GM21423 (cell line): ENCODE measurements around the gene MSH2.
A peak's percentile ranks its signal among the peaks of the same experiment; 100 is the strongest.
"Not testable (repeated sequence)": the region's sequence is repeated elsewhere in the genome, so short reads cannot be mapped to it uniquely, and the experiment has no call there.

Experiments
- ATAC-seq: cut with Tn5 transposase; IDR thresholded peaks from one replicate; pipeline ENCODE4 v1.9.1; 2021; ENCODE audit warnings: mild to moderate bottlenecking, moderate library complexity; ENCODE audit not compliant: unreplicated experiment

MSH2 gene

DNA sequence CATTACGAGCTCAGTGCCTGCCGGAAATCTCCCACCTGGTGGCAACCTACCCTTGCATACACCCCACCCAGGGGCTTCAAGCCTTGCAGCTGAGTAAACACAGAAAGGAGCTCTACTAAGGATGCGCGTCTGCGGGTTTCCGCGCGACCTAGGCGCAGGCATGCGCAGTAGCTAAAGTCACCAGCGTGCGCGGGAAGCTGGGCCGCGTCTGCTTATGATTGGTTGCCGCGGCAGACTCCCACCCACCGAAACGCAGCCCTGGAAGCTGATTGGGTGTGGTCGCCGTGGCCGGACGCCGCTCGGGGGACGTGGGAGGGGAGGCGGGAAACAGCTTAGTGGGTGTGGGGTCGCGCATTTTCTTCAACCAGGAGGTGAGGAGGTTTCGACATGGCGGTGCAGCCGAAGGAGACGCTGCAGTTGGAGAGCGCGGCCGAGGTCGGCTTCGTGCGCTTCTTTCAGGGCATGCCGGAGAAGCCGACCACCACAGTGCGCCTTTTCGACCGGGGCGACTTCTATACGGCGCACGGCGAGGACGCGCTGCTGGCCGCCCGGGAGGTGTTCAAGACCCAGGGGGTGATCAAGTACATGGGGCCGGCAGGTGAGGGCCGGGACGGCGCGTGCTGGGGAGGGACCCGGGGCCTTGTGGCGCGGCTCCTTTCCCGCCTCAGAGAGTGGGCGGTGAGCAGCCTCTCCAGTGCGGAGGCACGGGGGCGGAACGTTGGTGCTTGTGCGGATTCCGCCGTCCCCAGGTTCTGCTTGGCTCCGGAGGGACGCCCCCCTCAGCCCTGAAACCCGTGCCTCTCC lies at the start of gene MSH2:
MSH2 (plus strand) TSS at position 352 of the 804 bp plus-strand sequence; CDS start at position 388, 36 bp downstream.
- peak; percentile 95 for ATAC-seq

GRCh38 chr2:47354013-47354847 lies 48.7 kb upstream of the MSH2 start:
- ATAC-seq: no peak

DNA sequence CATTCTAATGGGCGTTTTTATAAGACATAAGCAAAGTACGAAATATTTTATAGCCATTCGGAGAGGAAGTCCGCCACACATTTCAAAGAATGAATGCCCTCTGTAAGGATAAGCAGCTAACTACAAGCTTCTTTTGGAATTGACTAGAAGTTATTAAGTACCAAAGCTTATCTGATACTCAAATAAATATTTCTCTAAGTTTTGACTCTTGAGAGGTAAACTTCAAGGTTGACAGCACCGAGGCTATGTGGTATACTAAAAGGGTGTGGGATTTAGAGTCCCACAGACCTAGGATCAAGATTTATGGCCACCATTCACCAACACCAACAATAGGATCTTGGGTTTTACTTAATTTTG lies 48.1 kb upstream of the MSH2 start:
- ATAC-seq: no peak

GRCh38 chr2:47357483-47357882 lies 45.5 kb upstream of the MSH2 start:
- ATAC-seq: no peak

DNA sequence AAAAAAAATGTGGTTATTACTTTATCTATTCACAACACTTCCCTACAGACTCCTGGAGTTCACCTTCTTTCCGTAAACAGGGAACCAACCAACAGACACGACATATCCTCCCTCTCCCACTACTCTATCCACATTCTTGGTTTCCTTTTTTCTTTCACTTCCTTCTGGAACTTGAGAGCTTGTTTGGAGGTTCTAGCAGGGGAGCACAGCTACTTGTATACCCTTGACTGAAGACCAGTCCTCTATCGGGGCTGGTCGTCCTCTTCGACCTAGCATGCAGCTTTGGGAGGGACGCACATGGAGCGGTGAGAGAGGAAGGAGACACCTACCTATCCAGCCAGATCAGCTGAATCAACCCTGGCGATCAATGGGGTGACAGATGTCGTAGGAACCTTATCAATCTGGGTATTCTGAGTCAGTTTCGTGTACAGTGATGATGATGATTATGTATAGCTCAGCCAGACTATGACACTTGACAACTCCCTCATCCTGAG lies 43.5 kb upstream of the MSH2 start:
- no peak for ATAC-seq

DNA sequence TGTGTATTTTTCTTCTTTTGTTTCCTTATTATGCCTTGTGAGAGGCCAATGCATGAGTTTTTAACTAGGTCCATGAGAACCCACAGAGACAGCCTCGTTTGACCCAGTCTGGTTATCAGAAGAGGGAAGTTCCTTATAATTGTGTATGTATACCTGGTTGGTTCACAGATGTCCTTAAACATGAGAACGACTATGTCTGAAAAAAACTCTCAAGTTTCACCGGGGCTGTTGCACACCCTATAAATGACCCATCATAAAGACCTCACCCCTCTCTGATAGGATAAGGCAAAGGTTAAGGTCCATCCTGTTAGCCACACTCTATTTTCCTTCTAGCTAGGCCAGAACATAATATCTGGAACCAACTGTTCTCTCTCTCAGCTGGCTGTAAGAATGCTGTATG lies 42.7 kb upstream of the MSH2 start:
- ATAC-seq: no peak

DNA sequence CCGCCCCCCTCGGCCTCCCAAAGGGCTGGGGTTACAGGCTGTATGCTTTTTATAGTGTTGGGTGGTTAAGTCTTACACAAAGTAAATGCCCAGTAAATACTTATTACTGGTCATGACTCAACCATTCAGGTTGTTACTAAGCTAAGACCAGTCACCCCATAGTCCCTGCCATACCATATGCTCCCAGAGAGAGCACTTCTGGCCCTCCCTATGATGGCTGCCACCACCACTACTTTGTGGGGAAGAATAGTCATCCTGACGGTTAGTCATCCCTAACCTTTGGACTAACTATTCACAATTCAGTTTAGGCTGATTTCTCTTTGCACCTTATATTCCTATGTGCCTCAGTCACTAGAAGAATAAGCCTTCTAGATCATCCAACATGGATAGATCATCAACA lies 42.0 kb upstream of the MSH2 start:
- no peak for ATAC-seq

DNA sequence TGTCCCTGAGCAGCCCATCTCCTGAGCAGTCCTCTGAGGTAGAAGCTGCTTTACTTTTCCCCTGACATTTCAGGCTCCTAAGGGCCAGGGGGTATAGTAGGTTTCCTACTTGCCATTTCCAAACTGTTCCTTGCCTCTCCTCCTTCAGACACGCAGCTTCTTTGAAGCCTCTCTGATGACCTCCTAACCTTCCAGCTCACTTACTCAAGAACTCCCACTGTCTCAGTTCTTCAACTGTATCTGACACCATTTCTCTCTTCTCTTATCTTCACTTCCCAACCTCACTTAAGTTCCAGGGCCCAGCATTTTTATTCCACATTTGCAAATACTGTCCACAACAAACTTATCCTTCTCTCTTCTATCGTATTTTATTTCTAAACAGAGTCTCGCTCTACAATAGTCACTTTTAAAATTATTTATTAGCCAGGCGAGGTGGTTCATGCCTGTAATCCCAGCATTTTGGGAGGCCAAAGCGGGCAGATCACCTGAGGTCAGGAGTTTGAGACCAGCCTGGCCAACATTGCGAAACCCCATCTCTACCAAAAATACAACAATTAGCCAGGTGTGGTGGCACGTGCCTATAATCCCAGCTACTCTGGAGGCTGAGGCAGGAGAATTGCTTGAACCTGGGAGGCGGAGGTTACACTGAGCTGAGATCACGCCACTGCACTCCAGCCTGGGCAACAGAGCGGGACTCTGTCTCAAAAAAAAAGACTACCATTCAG lies 41.3 kb upstream of the MSH2 start:
- not testable (repeated sequence) for ATAC-seq

- ATAC-seq: no peak
These were observed 29.2 kb upstream of the MSH2 start for GRCh38 chr2:47373747-47374146.

- ATAC-seq: no peak
These were observed 27.6 kb upstream of the MSH2 start for GRCh38 chr2:47375307-47375706.

DNA sequence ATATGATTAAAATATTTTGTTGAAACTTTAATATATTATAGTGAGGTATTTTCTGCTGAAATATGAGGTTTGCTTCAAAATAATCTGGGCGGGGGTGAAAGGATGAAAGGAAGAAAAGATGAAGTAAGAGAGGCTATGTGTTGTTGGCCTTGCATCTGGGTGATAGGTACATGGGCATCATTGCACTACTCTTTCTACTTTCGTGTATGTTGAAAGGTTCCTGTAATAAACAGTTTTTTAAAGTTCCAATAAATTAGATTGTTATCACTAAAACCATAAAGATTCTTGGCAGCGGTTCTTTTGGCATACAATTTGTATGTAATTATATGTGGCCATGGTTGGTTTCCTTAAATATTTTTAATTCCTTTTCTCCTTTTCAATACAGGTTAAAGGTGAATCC lies 23.6 kb upstream of the MSH2 start:
- ATAC-seq: no peak

GRCh38 chr2:47381408-47381807 lies 21.5 kb upstream of the MSH2 start:
- ATAC-seq: no peak

- ATAC-seq: no peak
These were observed 16.4 kb upstream of the MSH2 start for GRCh38 chr2:47386551-47386950.

DNA sequence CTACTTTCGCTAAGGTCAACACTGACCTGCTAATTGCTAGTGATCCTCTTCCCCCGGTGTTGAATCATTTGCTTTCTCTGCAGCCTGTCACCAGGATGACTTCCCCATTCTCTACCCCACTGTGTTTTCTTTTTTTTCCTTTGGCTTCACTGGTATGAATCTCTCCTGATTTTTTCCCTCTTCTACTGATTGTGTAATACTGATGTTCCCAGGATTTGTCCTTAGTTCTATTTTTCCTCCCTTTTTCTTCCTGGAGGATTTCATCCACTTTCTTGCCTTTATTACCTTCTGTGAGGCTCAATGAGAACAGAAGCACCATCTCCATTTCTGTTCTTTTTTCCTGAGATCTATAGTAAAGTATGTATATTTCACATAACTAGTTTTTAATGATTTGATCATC lies 14.1 kb upstream of the MSH2 start:
- no peak for ATAC-seq

DNA sequence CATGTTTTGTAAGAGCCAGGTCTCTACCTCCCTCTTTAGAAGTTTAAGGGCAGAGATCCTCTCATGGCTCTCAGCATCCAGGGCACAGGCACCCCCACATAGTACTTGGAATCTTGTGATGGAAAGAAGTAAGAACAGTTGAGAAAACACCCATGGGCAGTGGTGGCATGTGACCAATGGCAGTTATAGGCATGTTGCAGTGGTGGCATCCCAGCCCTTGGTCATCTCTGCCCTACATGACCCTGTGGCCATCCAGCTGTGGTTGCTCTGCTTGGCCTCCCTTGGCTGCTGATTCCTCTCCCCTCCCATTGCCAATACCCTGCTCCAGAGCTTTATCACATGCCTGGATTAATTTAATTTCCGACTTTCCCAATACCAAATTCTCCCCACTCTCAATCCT lies 13.3 kb upstream of the MSH2 start:
- no peak for ATAC-seq

GRCh38 chr2:47401789-47402554 lies 984 bp upstream of the MSH2 start:
- ATAC-seq: no peak

GRCh38 chr2:47402555-47402804 lies 476 bp upstream of the MSH2 start:
- no peak for ATAC-seq

DNA sequence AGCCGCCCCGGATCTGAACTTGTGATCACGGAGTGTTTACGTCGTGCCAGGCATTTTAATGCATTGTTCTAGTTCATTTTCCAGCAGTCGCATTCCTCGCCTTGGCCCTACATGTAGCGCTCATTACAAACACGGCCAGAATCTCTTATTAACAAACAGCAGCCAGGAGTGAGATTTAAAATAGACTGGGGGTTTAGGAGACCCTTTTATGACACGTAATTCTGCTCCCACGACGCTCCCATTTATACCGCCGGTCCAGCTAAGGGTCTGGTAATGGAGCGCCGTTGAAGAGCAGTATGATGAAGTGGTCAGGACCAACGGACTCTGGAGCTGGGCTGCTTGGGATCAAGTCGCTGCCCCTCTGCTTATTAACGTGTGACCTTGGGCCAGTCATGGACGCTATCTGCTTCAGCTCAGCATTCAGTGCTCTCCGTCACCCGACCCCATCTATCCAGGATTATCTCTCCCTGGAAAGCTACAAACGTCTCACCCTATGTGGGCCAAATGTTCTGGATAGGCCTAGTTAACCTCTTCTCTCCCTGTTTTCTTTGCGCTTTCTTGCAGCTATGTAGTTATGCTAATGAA lies 745 bp downstream of the MSH2 start:
- ATAC-seq: no peak

GRCh38 chr2:47404356-47404755 lies 1.4 kb downstream of the MSH2 start:
- ATAC-seq: no peak

- no peak for ATAC-seq
These were observed 2.8 kb downstream of the MSH2 start for GRCh38 chr2:47405757-47406156.
